ENCODE data around the gene RALGPS1.

RALGPS1 gene

DNA sequence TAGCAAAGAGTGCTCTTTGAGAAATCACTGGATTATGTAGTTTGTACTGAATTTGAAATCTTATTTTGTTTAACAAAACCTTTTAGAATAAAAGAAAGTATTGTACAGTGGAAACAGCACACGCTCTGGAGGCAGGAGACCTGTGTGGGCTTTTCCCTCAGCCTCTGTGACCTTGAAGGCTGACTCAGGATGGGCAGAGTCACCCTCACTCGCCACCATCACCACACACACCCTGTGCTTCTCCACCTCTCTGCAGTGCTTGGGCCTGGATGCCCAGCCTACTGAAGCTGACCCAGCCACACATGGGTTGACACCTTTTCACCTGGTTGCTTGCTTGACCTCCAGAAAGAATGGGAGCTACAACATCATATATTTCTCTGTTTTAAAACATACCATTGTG lies 188.2 kb downstream of the RALGPS1 start:
- Histone ChIP-seq H3K4me1 (ENCODE audit: low read length) (no peaks in the 10 kb centered on the region), H3K27me3 (ENCODE audit: low read depth, low read length) (no peaks in the 10 kb centered on the region), H3K4me2 (ENCODE audit: low read length) (no peak overlapping the region), H3K9ac (ENCODE audit: low read length) (no peak overlapping the region), H3K79me2 (ENCODE audit: low read length) (no peaks in the 10 kb centered on the region), H4K20me1 (ENCODE audit: insufficient read depth, low read length) (no peaks in the 10 kb centered on the region), H3K4me3 (ENCODE audit: low read length) (no peak overlapping the region), H3K27ac (ENCODE audit: low read length) (no peak overlapping the region), H3K36me3 (replicated peaks; ENCODE audit: low read depth, low read length) (no peaks in the 10 kb centered on the region), H2AFZ (ENCODE audit: low read depth, low read length) (no peak overlapping the region), H3K9me3 (ENCODE audit: insufficient read depth, low read length) (no peaks in the 10 kb centered on the region)
- TF ChIP-seq EZH2phosphoT487 (IDR thresholded peaks at IDR 0.05; ENCODE audit: low read depth) = no peak
- TF ChIP-seq, protein P1, sequence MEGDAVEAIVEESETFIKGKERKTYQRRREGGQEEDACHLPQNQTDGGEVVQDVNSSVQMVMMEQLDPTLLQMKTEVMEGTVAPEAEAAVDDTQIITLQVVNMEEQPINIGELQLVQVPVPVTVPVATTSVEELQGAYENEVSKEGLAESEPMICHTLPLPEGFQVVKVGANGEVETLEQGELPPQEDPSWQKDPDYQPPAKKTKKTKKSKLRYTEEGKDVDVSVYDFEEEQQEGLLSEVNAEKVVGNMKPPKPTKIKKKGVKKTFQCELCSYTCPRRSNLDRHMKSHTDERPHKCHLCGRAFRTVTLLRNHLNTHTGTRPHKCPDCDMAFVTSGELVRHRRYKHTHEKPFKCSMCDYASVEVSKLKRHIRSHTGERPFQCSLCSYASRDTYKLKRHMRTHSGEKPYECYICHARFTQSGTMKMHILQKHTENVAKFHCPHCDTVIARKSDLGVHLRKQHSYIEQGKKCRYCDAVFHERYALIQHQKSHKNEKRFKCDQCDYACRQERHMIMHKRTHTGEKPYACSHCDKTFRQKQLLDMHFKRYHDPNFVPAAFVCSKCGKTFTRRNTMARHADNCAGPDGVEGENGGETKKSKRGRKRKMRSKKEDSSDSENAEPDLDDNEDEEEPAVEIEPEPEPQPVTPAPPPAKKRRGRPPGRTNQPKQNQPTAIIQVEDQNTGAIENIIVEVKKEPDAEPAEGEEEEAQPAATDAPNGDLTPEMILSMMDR (IDR thresholded peaks at IDR 0.05; ENCODE audit: low read depth, low read length) = no peak

DNA sequence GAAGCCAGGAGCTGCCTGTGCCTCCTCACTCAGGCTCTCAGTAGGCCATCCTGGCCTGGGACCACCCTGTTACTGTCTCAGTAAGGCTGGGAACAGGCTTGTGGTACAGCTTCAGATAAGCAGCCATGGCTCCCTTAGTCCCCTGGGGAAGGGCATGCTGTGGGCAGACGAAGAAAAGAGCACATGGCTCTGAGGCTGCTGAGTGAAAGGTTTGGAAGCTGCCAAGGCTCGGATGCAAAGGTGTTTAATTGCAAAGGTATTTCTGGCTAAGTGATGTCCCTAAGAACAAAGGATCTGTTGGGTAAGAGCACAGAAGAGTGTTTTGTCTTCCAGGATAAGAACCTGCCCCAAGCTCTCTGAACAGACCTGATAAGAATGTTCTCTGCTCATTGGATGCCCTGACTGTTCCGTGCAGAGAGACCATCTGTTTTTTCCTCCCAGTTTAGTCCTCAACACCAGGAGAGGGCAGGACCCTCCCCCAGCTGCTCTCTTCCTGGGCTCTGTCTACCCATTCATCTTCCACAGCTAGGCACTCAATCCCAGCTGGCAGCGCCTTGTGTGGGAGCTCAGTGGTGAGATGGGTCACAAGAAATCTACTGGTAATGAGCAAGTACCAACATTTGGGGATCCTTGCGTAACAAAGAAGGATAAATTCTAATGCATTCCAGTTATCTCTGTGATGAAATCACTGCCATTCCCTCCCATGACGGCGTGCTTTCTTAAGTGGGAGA lies 190.2 kb downstream of the RALGPS1 start:
- H3K27me3 ChIP-seq (ENCODE audit: low read depth, low read length) = no peaks in the 10 kb centered on the region; the same call in 1 of the 2 replicates
- H3K4me2 ChIP-seq (ENCODE audit: low read length) = no peak overlapping the region
- H4K20me1 ChIP-seq (ENCODE audit: insufficient read depth, low read length) = no peaks in the 10 kb centered on the region
- H3K9ac ChIP-seq (ENCODE audit: low read length) = no peak overlapping the region
- H3K79me2 ChIP-seq (ENCODE audit: low read length) = no peaks in the 10 kb centered on the region
- no peaks in the 10 kb centered on the region for H3K36me3 ChIP-seq (replicated peaks; ENCODE audit: low read depth, low read length)
- no peak for TF ChIP-seq EZH2phosphoT487 (IDR thresholded peaks at IDR 0.05; ENCODE audit: low read depth)
- TF ChIP-seq, protein P1 (IDR thresholded peaks at IDR 0.05; ENCODE audit: low read depth, low read length) = no peak
- H3K27ac ChIP-seq (ENCODE audit: low read length) = no peak overlapping the region
- H2AFZ ChIP-seq (ENCODE audit: low read depth, low read length) = no peak overlapping the region
- H3K9me3 ChIP-seq (ENCODE audit: insufficient read depth, low read length) = no peaks in the 10 kb centered on the region
- H3K4me3 ChIP-seq (ENCODE audit: low read length) = no peak overlapping the region
- H3K4me1 ChIP-seq (ENCODE audit: low read length) = no peaks in the 10 kb centered on the region

DNA sequence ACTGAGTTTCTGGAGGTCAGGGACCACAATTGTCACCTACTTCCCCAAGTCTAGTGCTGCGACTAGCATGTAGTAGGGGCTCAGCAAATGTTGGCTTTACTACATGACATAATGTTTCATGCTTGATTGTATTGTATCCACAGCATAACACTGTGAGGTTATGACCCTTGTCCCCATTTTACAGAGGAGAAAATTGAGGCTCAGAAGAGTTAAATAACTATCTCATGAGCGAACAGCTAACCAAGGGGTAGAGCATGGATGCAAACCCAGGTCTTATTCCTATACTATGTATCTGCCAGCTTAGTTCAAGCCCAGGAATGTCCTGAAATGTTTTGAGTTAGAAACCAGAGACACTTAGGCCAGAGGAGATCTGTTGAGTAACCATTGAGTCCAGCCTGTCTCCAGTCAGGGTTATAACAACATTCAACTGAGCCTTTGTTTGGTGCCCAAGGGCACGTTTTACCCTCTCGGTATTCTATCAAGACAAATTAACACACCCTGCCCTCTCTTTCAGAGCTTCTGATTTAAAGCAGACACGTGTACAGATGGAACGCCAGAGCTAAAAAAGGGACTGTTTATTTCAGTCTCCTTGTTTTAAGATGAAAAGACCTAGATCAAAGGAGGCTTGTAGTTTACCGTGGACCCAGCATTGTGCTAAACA lies 191.4 kb downstream of the RALGPS1 start:
- H3K4me2 ChIP-seq (ENCODE audit: low read length) = no peak overlapping the region
- no peaks in the 10 kb centered on the region for H3K36me3 ChIP-seq (replicated peaks; ENCODE audit: low read depth, low read length)
- H3K4me1 ChIP-seq (ENCODE audit: low read length) = no peaks in the 10 kb centered on the region
- no peak overlapping the region for H2AFZ ChIP-seq (ENCODE audit: low read depth, low read length)
- H3K9ac ChIP-seq (ENCODE audit: low read length) = no peak overlapping the region
- H3K9me3 ChIP-seq (ENCODE audit: insufficient read depth, low read length) = no peaks in the 10 kb centered on the region
- no peak overlapping the region for H3K4me3 ChIP-seq (ENCODE audit: low read length)
- H3K27me3 ChIP-seq (ENCODE audit: low read depth, low read length) = no peaks in the 10 kb centered on the region; the same call in 1 of the 2 replicates
- TF ChIP-seq EZH2phosphoT487 (IDR thresholded peaks at IDR 0.05; ENCODE audit: low read depth) = no peak
- TF ChIP-seq, protein P1 (IDR thresholded peaks at IDR 0.05; ENCODE audit: low read depth, low read length) = no peak
- no peaks in the 10 kb centered on the region for H4K20me1 ChIP-seq (ENCODE audit: insufficient read depth, low read length)
- H3K27ac ChIP-seq (ENCODE audit: low read length) = no peak overlapping the region
- no peaks in the 10 kb centered on the region for H3K79me2 ChIP-seq (ENCODE audit: low read length)

DNA sequence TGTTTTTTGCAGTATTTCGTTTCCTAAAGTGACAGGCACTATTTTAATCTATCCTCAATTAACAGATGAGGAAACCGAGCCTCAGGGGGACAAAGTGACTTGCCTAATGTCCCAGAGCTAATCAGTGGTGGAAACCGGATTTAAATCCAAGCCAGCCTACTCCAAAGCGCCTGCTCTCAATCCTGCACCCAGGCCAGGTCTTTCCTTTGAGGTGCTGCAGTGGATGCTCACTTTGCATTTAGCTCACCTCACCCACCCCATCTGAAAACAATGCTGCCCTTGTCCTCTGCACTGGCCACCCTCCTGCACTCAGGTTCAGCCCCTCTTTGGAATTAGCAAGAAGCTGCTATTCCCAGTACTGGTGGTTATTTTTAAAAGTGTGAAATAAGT lies 191.9 kb downstream of the RALGPS1 start:
- Histone ChIP-seq H3K4me3 (ENCODE audit: low read length) (no peak overlapping the region), H3K9ac (ENCODE audit: low read length) (no peak overlapping the region)
- TF ChIP-seq, protein P1 (IDR thresholded peaks at IDR 0.05; ENCODE audit: low read depth, low read length) = no peak
- TF ChIP-seq EZH2phosphoT487 (IDR thresholded peaks at IDR 0.05; ENCODE audit: low read depth) = no peak

More for the DNA sequence above, 191.9 kb downstream of the RALGPS1 start:
- Histone ChIP-seq H4K20me1 (ENCODE audit: insufficient read depth, low read length) (no peaks in the 10 kb centered on the region), H2AFZ (ENCODE audit: low read depth, low read length) (no peak overlapping the region), H3K4me1 (ENCODE audit: low read length) (no peaks in the 10 kb centered on the region), H3K79me2 (ENCODE audit: low read length) (no peaks in the 10 kb centered on the region), H3K27me3 (ENCODE audit: low read depth, low read length) (no peaks in the 10 kb centered on the region; the same call in 1 of the 2 replicates), H3K36me3 (replicated peaks; ENCODE audit: low read depth, low read length) (no peaks in the 10 kb centered on the region), H3K4me2 (ENCODE audit: low read length) (no peak overlapping the region), H3K9me3 (ENCODE audit: insufficient read depth, low read length) (no peaks in the 10 kb centered on the region), H3K27ac (ENCODE audit: low read length) (no peak overlapping the region)

All from OCI-LY3 (cell line).